Gastroesophageal sphincter (tissue), 4 donors: ENCODE data around the gene GPX1. TPM values are rescaled to one million over a fixed set of nuclear protein-coding genes. Genes with fewer than 3 reads are reported as not detected.
"Not testable (repeated sequence)": the region's sequence is repeated elsewhere in the genome, so short reads cannot be mapped to it uniquely, and the experiment has no call there.

Source experiments
- ATAC-seq: fragments of 150-250 bp; one replicate; pipeline ENCODE4 v1.9.1; 2016; ENCODE audit warnings: mild to moderate bottlenecking, moderate library complexity
- H3K27ac ChIP-seq, 4 donors: fragments of 200-600 bp; sonication (generic) in 3 of 4; 1 replicate in 3 of 4; 2 replicates in 1 of 4; pipeline ENCODE4 v1.5.1; 2016 to 2019
- H3K27me3 ChIP-seq: fragments of 200-600 bp; sonication (generic); one replicate; pipeline ENCODE4 v1.5.1; 2019
- H3K36me3 ChIP-seq, 2 donors: fragments of 200-600 bp; sonication (generic); one replicate each; pipeline ENCODE4 v1.5.1; 2019; ENCODE audit warnings: control low read depth in 1 of 2
- H3K4me1 ChIP-seq, 3 donors: fragments of 200-600 bp; sonication (generic); 1 replicate in 2 of 3; 2 replicates in 1 of 3; pipeline ENCODE4 v1.5.1; 2016 to 2019; ENCODE audit warnings: control low read depth in 2 of 3
- H3K4me3 ChIP-seq, 2 donors: fragments of 200-600 bp; sonication (generic); one replicate each; pipeline ENCODE4 v1.5.1; 2019; ENCODE audit warnings: mild to moderate bottlenecking in 1 of 2, moderate library complexity in 1 of 2
- H3K9me3 ChIP-seq, 3 donors: fragments of 200-600 bp; sonication (generic); one replicate each; pipeline ENCODE4 v1.5.1; 2017 to 2019; ENCODE audit warnings: control low read depth in 2 of 3
- EP300 ChIP-seq: sonication (generic); formaldehyde crosslinking; IDR thresholded peaks from one replicate; pipeline ENCODE4 v1.6.1; 2017; ENCODE audit warnings: antibody characterized with exemption, mild to moderate bottlenecking
- POLR2A ChIP-seq, 2 donors: fragments of 450-650 bp; IDR thresholded peaks; one replicate each; pipeline ENCODE4 v1.6.1; 2017; ENCODE audit warnings: antibody characterized with exemption in 2 of 2, mild to moderate bottlenecking in 2 of 2, moderate library complexity in 1 of 2
- POLR2AphosphoS5 ChIP-seq: sonication (generic); formaldehyde crosslinking; IDR thresholded peaks from one replicate; pipeline ENCODE4 v1.6.1; 2017; ENCODE audit warnings: antibody characterized with exemption
- WGBS, 2 donors: methylation state at CpG; one replicate each; pipeline ENCODE4 v1.1.5; 2018; ENCODE audit warnings: low coverage in 1 of 2; 5-methylcytosine and 5-hydroxymethylcytosine counted together
- total RNA-seq, 4 donors: library from RNA; depleted of rRNA; stranded (reverse); fragments of >200 nt; gene quantifications; one replicate each; pipeline ENCODE4 v1.1.0, GENCODE V29; 2016
- TF ChIP-seq, protein P1 (sequence below), 4 experiments: fragments of 200-600 bp in 2 of 4; fragments of 450-650 bp in 2 of 4; sonication (generic) in 1 of 4; IDR thresholded peaks; one replicate each; pipeline ENCODE4 v1.5.1; 2017 to 2019; ENCODE audit warnings: antibody characterized with exemption in 4 of 4, mild to moderate bottlenecking in 2 of 4, moderate library complexity in 2 of 4

Gene GPX1
- total RNA-seq, 4 donors from 2014 or later = 129 to 285 (median 209) TPM

DNA sequence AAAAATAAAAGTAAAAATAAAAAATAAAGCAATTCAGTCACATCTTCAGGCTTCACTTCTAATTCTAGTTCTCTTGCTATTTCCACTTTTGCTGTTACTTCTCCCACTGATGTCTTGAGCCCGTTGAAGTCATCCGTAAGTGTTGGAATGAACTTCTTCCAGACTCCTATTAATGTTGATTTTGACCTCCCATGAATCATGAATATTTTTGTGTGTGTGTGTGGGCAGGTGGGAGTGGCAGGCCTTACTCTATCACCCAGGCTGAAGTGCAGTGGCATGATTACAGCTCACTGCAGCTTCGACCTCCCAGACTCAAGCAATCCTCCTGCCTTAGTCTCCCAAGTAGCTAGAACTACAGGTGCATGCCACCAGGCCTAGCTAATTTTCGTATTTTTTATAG, 29.0 kb downstream of the GPX1 start:
- peaks cover 0 to 27% (median 7%) of the 10 kb centered on the region in 3 donors for H3K4me1 ChIP-seq
- H3K27me3 ChIP-seq = no peaks in the 10 kb centered on the region
- H3K4me3 ChIP-seq = no peak overlapping the region
- TF ChIP-seq, protein P1, sequence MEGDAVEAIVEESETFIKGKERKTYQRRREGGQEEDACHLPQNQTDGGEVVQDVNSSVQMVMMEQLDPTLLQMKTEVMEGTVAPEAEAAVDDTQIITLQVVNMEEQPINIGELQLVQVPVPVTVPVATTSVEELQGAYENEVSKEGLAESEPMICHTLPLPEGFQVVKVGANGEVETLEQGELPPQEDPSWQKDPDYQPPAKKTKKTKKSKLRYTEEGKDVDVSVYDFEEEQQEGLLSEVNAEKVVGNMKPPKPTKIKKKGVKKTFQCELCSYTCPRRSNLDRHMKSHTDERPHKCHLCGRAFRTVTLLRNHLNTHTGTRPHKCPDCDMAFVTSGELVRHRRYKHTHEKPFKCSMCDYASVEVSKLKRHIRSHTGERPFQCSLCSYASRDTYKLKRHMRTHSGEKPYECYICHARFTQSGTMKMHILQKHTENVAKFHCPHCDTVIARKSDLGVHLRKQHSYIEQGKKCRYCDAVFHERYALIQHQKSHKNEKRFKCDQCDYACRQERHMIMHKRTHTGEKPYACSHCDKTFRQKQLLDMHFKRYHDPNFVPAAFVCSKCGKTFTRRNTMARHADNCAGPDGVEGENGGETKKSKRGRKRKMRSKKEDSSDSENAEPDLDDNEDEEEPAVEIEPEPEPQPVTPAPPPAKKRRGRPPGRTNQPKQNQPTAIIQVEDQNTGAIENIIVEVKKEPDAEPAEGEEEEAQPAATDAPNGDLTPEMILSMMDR (IDR thresholded peaks at IDR 0.05) = no peak
- TF ChIP-seq POLR2A (IDR thresholded peaks at IDR 0.05) = no peak
- TF ChIP-seq POLR2AphosphoS5 = no peak
- TF ChIP-seq EP300 = no peak
- 79 to 82% methylated on average over 2 to 4 of the region's 4 CpGs for WGBS, 2 donors
- no peak overlapping the region for H3K27ac ChIP-seq
- no peaks in the 10 kb centered on the region for H3K9me3 ChIP-seq
- ATAC-seq = no peak
- peaks cover 4 to 99% of the 10 kb centered on the region in 2 donors for H3K36me3 ChIP-seq

DNA sequence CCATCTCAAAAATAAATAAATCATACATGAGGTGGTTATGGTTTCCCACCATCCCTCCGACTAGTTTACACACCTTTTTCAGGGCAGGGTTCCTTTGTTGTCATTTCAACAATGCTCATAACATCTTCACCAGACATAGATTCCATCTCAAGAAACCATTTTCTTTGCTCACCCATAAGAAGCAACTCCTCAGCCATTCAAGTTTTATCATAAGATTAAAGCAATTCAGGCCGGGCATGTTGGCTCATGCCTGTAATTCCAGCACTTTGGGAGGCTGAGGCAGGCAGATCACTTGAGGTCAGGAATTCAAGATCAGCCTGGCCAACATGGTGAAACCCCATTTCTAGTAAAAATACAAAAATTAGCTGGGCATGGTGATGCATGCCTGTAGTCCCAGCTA, 29.8 kb downstream of the GPX1 start:
- not testable (repeated sequence) for H3K9me3 ChIP-seq, H3K27me3 ChIP-seq, ATAC-seq, H3K4me3 ChIP-seq, H3K27ac ChIP-seq
- peaks cover 0 to 19% (median under 1%) of the 10 kb centered on the region in 3 donors for H3K4me1 ChIP-seq
- H3K36me3 ChIP-seq = peaks cover 4 to 99% of the 10 kb centered on the region in 2 donors
- 80 to 100% methylated on average over 1 of the region's 2 CpGs for WGBS, 2 donors

DNA sequence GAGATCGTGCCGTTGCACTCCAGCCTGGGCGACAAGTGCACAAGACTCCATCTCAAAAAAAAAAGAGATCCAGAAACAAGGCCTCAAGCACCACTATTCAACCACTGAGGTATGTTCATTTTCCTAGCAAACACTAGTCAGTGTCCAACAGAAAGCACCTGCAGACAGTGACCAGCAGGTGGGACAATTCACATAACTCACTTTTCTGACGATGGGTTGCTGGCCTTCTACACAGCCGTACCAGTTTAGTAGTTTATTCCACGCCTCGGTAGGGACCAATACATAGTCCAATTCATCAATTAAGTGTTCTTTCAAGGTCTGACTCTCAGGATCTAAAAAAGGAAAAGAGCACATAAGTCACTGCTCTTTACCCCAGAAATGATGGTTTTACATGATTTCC, 30.7 kb downstream of the GPX1 start:
- WGBS, 2 donors = 65 to 71% methylated on average over 7 of the region's 7 CpGs
- H3K4me1 ChIP-seq = peaks cover 0 to 10% (median 0%) of the 10 kb centered on the region in 3 donors
- H3K36me3 ChIP-seq = peaks cover 4 to 100% of the 10 kb centered on the region in 2 donors
- no peaks in the 10 kb centered on the region for H3K9me3 ChIP-seq
- no peak for TF ChIP-seq EP300
- TF ChIP-seq POLR2AphosphoS5 = no peak
- TF ChIP-seq, protein P1 (IDR thresholded peaks at IDR 0.05) = peak in 1 of 4 experiments; percentile 10
- ATAC-seq = no peak
- H3K4me3 ChIP-seq = no peak overlapping the region
- no peaks in the 10 kb centered on the region for H3K27me3 ChIP-seq
- no peak overlapping the region for H3K27ac ChIP-seq

DNA sequence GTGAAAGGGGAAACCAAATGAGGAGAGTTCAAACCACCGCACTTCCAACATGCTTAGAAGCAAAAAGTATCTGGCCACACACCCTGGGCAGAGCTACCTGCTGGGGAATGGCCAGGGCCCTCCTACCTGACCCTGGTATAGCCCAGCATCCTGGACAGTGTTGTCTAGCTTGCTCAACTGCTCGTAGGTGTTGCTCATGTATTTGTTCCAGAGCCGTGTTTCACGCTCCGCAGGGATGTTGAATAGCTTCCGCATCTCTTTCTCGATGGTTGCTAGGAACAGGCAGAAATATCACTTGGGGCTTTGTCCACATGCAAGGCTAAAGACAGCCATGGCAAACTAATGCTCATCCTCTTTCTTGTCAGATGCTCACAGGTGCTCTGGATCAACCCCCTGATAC, 33.4 kb downstream of the GPX1 start:
- Histone ChIP-seq H3K27me3 (no peaks in the 10 kb centered on the region), H3K27ac (no peak overlapping the region), H3K4me1 (no peaks in the 10 kb centered on the region), H3K36me3 (peaks cover 4 to 100% of the 10 kb centered on the region in 2 donors), H3K9me3 (no peaks in the 10 kb centered on the region), H3K4me3 (no peak overlapping the region)
- TF ChIP-seq EP300 = no peak
- no peak for TF ChIP-seq POLR2A (IDR thresholded peaks at IDR 0.05)
- TF ChIP-seq POLR2AphosphoS5 = no peak
- WGBS, 2 donors = 90 to 100% methylated on average over 1 to 5 of the region's 7 CpGs
- no peak for ATAC-seq

DNA sequence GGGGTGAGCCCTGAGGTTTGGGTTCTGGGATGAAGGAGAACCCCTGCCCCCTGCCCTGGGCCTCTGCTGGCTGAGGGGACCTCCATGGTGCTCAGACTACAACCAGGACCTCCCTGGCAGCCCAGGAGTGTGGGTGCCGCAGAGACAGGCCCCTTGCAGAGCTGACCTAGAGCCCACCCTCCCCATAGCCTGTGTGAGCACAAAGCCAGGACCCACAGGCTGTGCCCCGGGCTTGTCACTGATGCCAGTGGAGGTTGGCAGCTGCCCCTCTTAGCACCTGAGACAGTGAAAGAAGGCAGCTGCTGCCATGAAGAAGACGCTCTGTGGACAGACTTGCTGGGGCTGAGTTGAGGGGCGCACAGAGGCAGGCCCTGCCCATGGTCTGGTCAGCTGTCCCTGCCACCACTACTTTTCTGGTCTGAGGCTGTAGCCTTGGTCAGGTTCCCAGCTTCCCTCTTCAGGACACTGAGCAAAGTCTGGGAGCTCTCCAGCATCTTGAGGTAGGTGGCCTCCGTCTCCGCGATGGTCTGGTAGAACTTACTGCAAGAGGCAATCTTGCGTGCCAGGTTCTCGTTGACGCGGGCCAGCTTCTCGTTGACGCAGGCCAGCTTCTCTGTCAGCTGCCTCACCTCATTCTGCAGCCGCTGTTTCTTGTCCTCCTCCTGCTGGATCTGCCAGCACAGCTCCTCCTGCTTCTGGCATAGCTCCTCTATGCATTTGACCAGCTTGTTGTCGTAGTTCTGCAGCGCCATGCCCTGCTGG, 41.3 kb downstream of the GPX1 start:
- 61 to 81% methylated on average over 3 to 12 of the region's 16 CpGs for WGBS, 2 donors
- no peak for TF ChIP-seq POLR2AphosphoS5
- TF ChIP-seq EP300 = no peak
- TF ChIP-seq, protein P1 (IDR thresholded peaks at IDR 0.05) = no peak
- no peak for TF ChIP-seq POLR2A (IDR thresholded peaks at IDR 0.05)
- ATAC-seq = peak; percentile 22

More for the DNA sequence above, 41.3 kb downstream of the GPX1 start:
- H3K9me3 ChIP-seq = no peaks in the 10 kb centered on the region
- H3K27me3 ChIP-seq = no peaks in the 10 kb centered on the region
- no peaks in the 10 kb centered on the region for H3K4me1 ChIP-seq
- peaks cover 0 to 99% of the 10 kb centered on the region in 2 donors for H3K36me3 ChIP-seq
- peak overlapping the region in 1 of 4 donors; percentile 41 for H3K27ac ChIP-seq
- H3K4me3 ChIP-seq = no peak overlapping the region
